Psoas muscle (tissue), 8 donors: ENCODE results near the gene OSM. TPM values are rescaled to one million over a fixed set of nuclear protein-coding genes. Genes with fewer than 3 reads are reported as not detected.

ENCODE experiments used
- ATAC-seq, 4 donors: fragments of 200-7000 bp; cut with Tn5 transposase; one replicate each; pipeline ENCODE4 v1.9.1; 2020; ENCODE audit warnings: moderate library complexity in 3 of 4, mild to moderate bottlenecking in 2 of 4
- DNase-seq, 2 donors: peaks; one replicate each; pipeline ENCODE4 v3.0.0-alpha.2; 2020
- H3K27ac ChIP-seq: fragments of 200-600 bp; one replicate; pipeline ENCODE4 v1.8.0; 2022
- H3K27me3 ChIP-seq, 3 donors: fragments of 200-600 bp in 1 of 3; one replicate each; pipeline versions ENCODE4 v1.6.1 to v1.8.0; 2013 to 2022; ENCODE audit warnings: low read length in 2 of 3, mild to moderate bottlenecking in 2 of 3, moderate library complexity in 1 of 3; ENCODE audit not compliant: insufficient read depth in 3 of 3
- H3K36me3 ChIP-seq, 2 donors: fragments of 200-600 bp in 1 of 2; one replicate each; pipeline versions ENCODE4 v1.6.1 to v1.8.0; 2013 to 2022; ENCODE audit warnings: low read depth in 1 of 2, mild to moderate bottlenecking in 1 of 2, moderate library complexity in 1 of 2; ENCODE audit not compliant: insufficient read depth in 1 of 2
- H3K4me1 ChIP-seq: fragments of 200-600 bp; one replicate; pipeline ENCODE4 v1.8.0; 2022
- H3K4me3 ChIP-seq: fragments of 200-600 bp; one replicate; pipeline ENCODE4 v1.8.0; 2022; ENCODE audit warnings: mild to moderate bottlenecking
- H3K9me3 ChIP-seq: fragments of 200-600 bp; one replicate; pipeline ENCODE4 v1.8.0; 2022
- WGBS, 3 donors: extraction: QIAGEN DNeasy Blood & Tissue Kit; methylation state at CpG; one replicate each; pipeline versions ENCODE4 v1.1.6 to v1.1.7; 2013; 5-methylcytosine and 5-hydroxymethylcytosine counted together
- intact Hi-C, 2 donors: fragments of 100-400 bp; cut with DNase I; formaldehyde crosslinking; loops; one replicate each; pipeline versions ENCODE4 v1.11.0 to v1.14.2; 2022
- polyA plus RNA-seq, 3 donors: library from polyadenylated mRNA; stranded (reverse); fragments of 200-250 nt; gene quantifications; one replicate each; pipeline ENCODE4 v1.2.3, GENCODE V29; 2013
- total RNA-seq, 4 donors: library from RNA; stranded (reverse); fragmentation: NEBNext Ultra II Directional in 2 of 4; extraction: Animal tissue kit (Norgen Biotek cat#: 25700) in 2 of 4; gene quantifications; one replicate each; pipeline versions ENCODE4 v1.2.1 to v1.2.4, GENCODE V29; 2021 to 2023
- TF ChIP-seq, protein P1 (sequence below): fragments of 200-600 bp; IDR thresholded peaks from one replicate; pipeline ENCODE4 v1.8.0; 2022; ENCODE audit warnings: antibody characterized with exemption
- donor health status: healthy with polysubstance abuse.
- donor health status: DM: no; HTN: no; CAD: no; lungs with moderate emphysema.
- donor health status: Bipolar disorder and iron deficiency.
- donor health status: healthy.
- donor health status: DM: yes; HTN: yes; CAD: no.
- donor health status: DM: no; HTN: no; CAD: no.
- donor health status: DM: no; HTN: no; CAD: no.
- donor health status: DM: yes; HTN: yes; CAD: no.

OSM gene
- total and polyA plus RNA-seq, 7 donors = 0.08 to 0.39 (median 0.23) TPM; not detected in 3

DNA sequence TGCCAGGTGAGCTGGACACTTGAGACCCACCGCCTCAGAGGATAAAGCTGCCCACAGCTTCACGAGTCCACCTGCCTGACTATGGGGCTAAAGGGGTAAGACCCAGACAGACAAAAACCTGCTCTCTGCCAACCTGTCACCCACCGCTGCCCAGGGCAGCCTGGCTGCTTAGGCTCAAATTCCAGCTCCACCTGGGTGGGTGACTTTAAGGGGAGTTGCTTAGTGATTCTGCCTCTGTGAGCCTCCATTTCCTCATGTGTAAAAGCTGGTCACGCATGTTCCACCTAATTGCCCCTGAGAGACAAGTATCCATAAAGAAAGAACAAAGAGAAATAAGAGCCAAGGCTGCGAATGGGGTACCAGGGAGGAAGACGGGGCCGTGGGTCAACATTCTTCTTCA lies 26.4 kb upstream of the OSM start:
- Histone ChIP-seq H3K4me1 (peaks cover 19% of the 10 kb centered on the region), H3K4me3 (no peak overlapping the region), H3K27ac (no peak overlapping the region), H3K9me3 (no peaks in the 10 kb centered on the region), H3K27me3 (no peaks in the 10 kb centered on the region), H3K36me3 (peaks cover 0 to 25% of the 10 kb centered on the region in 2 donors)
- ATAC-seq (no peak), DNase-seq (no peak)
- TF ChIP-seq, protein P1, sequence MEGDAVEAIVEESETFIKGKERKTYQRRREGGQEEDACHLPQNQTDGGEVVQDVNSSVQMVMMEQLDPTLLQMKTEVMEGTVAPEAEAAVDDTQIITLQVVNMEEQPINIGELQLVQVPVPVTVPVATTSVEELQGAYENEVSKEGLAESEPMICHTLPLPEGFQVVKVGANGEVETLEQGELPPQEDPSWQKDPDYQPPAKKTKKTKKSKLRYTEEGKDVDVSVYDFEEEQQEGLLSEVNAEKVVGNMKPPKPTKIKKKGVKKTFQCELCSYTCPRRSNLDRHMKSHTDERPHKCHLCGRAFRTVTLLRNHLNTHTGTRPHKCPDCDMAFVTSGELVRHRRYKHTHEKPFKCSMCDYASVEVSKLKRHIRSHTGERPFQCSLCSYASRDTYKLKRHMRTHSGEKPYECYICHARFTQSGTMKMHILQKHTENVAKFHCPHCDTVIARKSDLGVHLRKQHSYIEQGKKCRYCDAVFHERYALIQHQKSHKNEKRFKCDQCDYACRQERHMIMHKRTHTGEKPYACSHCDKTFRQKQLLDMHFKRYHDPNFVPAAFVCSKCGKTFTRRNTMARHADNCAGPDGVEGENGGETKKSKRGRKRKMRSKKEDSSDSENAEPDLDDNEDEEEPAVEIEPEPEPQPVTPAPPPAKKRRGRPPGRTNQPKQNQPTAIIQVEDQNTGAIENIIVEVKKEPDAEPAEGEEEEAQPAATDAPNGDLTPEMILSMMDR = no peak
- intact Hi-C loops = loop anchor here in 1 of 2 donors (5.0 kb wide), 1 partner anchor 34 kb away; the partner anchor contains the start of gene TBC1D10A
- WGBS, 3 donors = 87 to 95% (median 89%) methylated on average over 7 of the region's 7 CpGs

DNA sequence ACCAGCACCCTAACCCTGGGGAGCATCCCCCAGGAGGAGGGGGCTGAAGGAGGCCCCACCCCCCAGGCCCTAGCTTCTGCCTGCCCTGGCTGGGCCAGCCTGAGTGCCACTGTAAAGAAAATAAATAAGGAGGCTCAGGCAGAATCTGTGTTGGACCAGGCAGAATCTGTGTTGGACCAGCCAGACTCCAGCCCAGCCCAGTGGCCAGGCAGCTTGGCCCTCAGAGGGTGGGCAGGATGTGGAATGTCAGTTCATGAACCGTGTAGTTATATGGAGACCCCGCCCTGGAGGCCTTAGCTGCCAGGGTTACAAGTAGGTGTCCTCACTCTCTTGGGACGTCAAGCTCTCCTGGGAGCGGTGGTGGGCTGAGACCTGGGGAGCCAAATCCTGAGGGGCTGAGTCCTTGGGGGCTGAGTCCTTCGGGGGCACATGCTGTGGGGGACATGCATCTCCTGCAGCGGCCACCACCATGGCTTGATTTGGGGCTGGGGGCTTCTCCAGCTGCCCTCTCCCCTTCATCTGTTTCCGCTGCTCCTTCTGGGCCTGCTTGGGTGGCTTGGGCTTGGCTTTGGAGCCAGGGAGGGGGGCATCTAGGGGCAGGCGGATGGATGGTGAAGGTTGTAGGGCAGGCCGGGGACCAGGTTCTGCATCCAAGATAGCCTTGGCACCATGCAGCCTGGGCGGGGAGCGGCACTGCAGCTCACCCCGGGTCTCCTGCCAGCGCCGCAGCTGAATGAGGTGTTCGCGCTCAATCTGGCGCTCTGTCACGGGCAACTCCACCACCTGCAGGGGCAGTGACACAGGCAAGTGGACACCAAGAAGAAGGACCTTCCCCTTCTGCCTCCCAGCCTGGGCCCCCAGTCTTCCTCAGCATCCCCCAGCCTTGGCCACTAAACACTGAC lies 25.7 kb upstream of the OSM start:
- WGBS, 3 donors = 85 to 89% (median 88%) methylated on average over 18 of the region's 18 CpGs
- H3K9me3 ChIP-seq = no peaks in the 10 kb centered on the region
- DNase-seq = no peak
- no peak for ATAC-seq
- H3K4me3 ChIP-seq = no peak overlapping the region
- no peaks in the 10 kb centered on the region for H3K27me3 ChIP-seq
- H3K36me3 ChIP-seq = peaks cover 0 to 18% of the 10 kb centered on the region in 2 donors
- TF ChIP-seq, protein P1 = no peak
- peaks cover 22% of the 10 kb centered on the region for H3K4me1 ChIP-seq
- peak overlapping the region; percentile 76 for H3K27ac ChIP-seq
- intact Hi-C loops = loop anchor here in 1 of 2 donors (5.0 kb wide), 1 partner anchor 35 kb away; the partner anchor contains the start of gene TBC1D10A

DNA sequence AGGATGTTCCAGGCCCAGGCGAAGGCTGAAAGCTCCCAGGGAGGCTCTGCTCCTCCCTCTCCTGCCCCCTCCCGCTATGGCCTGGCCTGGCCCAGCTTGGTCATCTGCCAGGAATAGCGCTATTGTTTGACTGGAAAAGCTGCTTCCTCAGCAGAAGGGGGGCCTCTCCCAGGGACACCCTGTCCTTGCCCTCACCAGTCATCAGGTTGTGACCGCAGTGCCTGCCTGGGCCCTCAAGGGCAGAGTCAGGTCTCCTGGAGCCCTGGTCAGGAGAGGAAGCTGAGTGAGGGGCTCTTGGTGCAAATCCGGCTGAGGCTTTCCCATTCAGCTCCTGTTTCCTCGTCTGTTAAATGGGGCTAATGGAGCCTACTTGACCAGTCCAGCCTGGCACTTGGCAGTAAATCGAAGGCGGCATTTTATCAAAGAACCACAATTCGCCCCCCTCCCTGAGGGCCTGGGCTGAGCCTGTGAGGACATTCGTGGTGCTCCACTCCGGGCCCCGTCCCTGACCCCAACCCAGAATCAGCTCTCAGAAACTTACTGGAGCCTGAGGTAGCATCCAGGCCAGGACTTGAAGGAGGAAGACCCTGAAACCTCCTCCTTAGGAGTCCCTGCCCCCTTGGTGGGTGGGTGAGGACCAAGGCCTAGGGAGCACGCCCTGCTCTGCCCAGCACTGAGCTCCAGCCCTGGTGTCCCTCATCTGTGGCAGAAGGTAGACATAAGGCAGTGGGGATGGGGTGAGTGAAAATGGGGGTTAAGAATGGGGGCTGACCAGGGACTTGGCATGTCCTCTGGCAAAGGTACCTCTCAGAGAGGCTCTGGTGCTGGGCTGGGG lies 24.6 kb upstream of the OSM start:
- WGBS, 3 donors = 62 to 64% (median 62%) methylated on average over 12 to 13 of the region's 13 CpGs
- TF ChIP-seq, protein P1 = no peak
- Histone ChIP-seq H3K36me3 (peaks cover 0 to 11% of the 10 kb centered on the region in 2 donors), H3K4me3 (no peak overlapping the region), H3K27me3 (no peaks in the 10 kb centered on the region), H3K4me1 (peaks cover 22% of the 10 kb centered on the region), H3K9me3 (no peaks in the 10 kb centered on the region), H3K27ac (peak overlapping the region; percentile 76)
- ATAC-seq = peak in 3 of 4 donors; percentile 8 to 22 (median 12)
- intact Hi-C loops = loop anchor here in 1 of 2 donors (5.0 kb wide), 1 partner anchor 36 kb away; the partner anchor contains the start of gene TBC1D10A
- peak; percentile 77 to 90 for DNase-seq

DNA sequence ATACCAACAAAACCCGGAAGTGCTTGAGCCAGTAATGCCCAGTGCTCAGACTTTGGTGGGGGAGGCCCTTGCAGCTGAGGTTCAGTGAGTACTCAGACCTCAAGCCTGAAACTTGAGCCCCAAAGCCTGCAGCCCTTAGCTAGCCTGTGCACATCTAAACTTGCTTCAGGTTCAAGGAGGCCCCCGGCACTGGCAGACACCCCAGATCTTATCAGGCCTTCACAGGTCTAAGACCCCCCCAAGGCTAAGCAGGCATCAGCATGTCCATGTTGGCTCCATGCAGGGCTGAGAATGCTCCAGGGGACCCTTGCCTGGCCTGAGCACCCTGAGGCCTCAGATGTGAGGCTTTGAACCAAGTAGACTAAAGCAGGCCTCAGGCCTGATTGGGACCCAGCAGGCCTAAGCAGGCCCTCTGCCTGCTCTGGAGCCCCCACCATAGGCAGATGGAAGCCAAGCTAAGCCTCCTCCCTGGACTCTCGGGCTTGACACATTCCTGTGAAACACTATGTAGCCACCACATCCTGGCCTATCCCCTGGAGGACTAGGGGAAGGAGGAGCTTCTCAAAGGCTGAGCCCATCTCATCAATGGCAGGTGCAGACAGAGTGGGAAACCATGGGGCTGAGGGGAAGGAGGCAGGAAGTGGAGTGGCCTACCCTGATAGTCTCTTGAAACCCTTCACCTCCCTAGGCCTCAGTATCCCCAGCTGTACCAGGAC lies 23.8 kb upstream of the OSM start:
- peak overlapping the region; percentile 76 for H3K27ac ChIP-seq
- H3K4me1 ChIP-seq = peaks cover 22% of the 10 kb centered on the region
- ATAC-seq (peak in 3 of 4 donors; percentile 0 to 13 (median 1)), DNase-seq (no peak)
- 33 to 46% (median 34%) methylated on average over 3 of the region's 3 CpGs for WGBS, 3 donors
- peaks cover 0 to 12% of the 10 kb centered on the region in 2 donors for H3K36me3 ChIP-seq
- no peak overlapping the region for H3K4me3 ChIP-seq
- intact Hi-C loops = loop anchor here in 1 of 2 donors (5.0 kb wide), 1 partner anchor 37 kb away; the partner anchor contains the start of gene TBC1D10A
- H3K9me3 ChIP-seq = no peaks in the 10 kb centered on the region
- no peaks in the 10 kb centered on the region for H3K27me3 ChIP-seq
- TF ChIP-seq, protein P1 = no peak
